H9 (cell line): Measurements from ENCODE around the gene IGFBP4. TPM values are rescaled to one million over a fixed set of nuclear protein-coding genes. Genes with fewer than 3 reads are reported as not detected.

Experiments
- DNase-seq: peaks from one replicate; pipeline ENCODE4 v3.0.0-alpha.2; 2017
- H2AFZ ChIP-seq: one replicate; pipeline ENCODE4 v1.6.1; 2013; ENCODE audit warnings: mild to moderate bottlenecking, low read length, control low read depth, moderate library complexity
- H2AK5ac ChIP-seq: 2 replicates; pipeline ENCODE4 v1.6.1; 2013; ENCODE audit warnings: low read length, control low read depth, mixed read lengths; ENCODE audit not compliant: insufficient read length
- H2BK120ac ChIP-seq: one replicate; pipeline ENCODE4 v1.6.1; 2013; ENCODE audit warnings: low read depth, mild to moderate bottlenecking, low read length, control low read depth, inconsistent platforms; ENCODE audit not compliant: poor library complexity, severe bottlenecking
- H2BK12ac ChIP-seq: 2 replicates; pipeline ENCODE4 v1.6.1; 2013; ENCODE audit warnings: low read length, control low read depth, mixed read lengths, low read depth; ENCODE audit not compliant: insufficient read length
- H2BK15ac ChIP-seq: 2 replicates; pipeline ENCODE4 v1.6.1; 2013; ENCODE audit warnings: low read depth, low read length, control low read depth
- H2BK20ac ChIP-seq: one replicate; pipeline ENCODE4 v1.6.1; 2013; ENCODE audit warnings: low read depth, mild to moderate bottlenecking, low read length, control low read depth, inconsistent platforms; ENCODE audit not compliant: poor library complexity, severe bottlenecking
- H2BK5ac ChIP-seq: 2 replicates; pipeline ENCODE4 v1.6.1; 2013; ENCODE audit warnings: low read length, control low read depth, mixed read lengths; ENCODE audit not compliant: insufficient read length
- H3K14ac ChIP-seq: 2 replicates; pipeline ENCODE4 v1.6.1; 2013; ENCODE audit warnings: low read length, control low read depth; ENCODE audit not compliant: insufficient read depth
- H3K18ac ChIP-seq: 2 replicates; pipeline ENCODE4 v1.6.1; 2013; ENCODE audit warnings: low read depth, mild to moderate bottlenecking, mixed read lengths, low read length, control low read depth; ENCODE audit not compliant: insufficient read length
- H3K23ac ChIP-seq: 2 replicates; pipeline ENCODE4 v1.6.1; 2013; ENCODE audit warnings: low read length, control low read depth, mixed read lengths, low read depth; ENCODE audit not compliant: insufficient read length
- H3K23me2 ChIP-seq: 2 replicates; pipeline ENCODE4 v1.6.1; 2013; ENCODE audit warnings: low read depth, mild to moderate bottlenecking, mixed read lengths, low read length, control low read depth; ENCODE audit not compliant: insufficient read length, poor library complexity, severe bottlenecking
- H3K27ac ChIP-seq: 2 replicates; pipeline ENCODE4 v1.5.1; 2013; ENCODE audit warnings: low read length, control low read depth, mixed read lengths, low read depth; ENCODE audit not compliant: insufficient read length
- H3K27me3 ChIP-seq: 2 replicates; pipeline ENCODE4 v1.6.1; 2013; ENCODE audit warnings: low read length, control low read depth, inconsistent platforms; ENCODE audit not compliant: insufficient read depth
- H3K4ac ChIP-seq: 2 replicates; pipeline ENCODE4 v1.6.1; 2013; ENCODE audit warnings: low read depth, mild to moderate bottlenecking, control low read depth, inconsistent platforms, low read length, moderate library complexity
- H3K4me1 ChIP-seq: 2 replicates; pipeline ENCODE4 v1.6.1; 2013; ENCODE audit warnings: low read length, control low read depth, inconsistent platforms; ENCODE audit not compliant: insufficient read depth
- H3K4me2 ChIP-seq: 2 replicates; pipeline ENCODE4 v1.6.1; 2013; ENCODE audit warnings: low read length, control low read depth, mixed read lengths; ENCODE audit not compliant: insufficient read length, insufficient read depth
- H3K56ac ChIP-seq: 2 replicates; pipeline ENCODE4 v1.6.1; 2013; ENCODE audit warnings: low read depth, mild to moderate bottlenecking, mixed read lengths, low read length, control low read depth; ENCODE audit not compliant: insufficient read length
- H3K79me1 ChIP-seq: 2 replicates; pipeline ENCODE4 v1.6.1; 2013; ENCODE audit warnings: low read depth, mild to moderate bottlenecking, moderate library complexity, low read length, control low read depth, inconsistent platforms; ENCODE audit not compliant: insufficient read depth, poor library complexity, severe bottlenecking
- H3K79me2 ChIP-seq: 2 replicates; pipeline ENCODE4 v1.6.1; 2013; ENCODE audit warnings: low read length, control low read depth, inconsistent platforms; ENCODE audit not compliant: insufficient read depth
- H3K9ac ChIP-seq: 2 replicates; pipeline ENCODE4 v1.6.1; 2013; ENCODE audit warnings: low read length, control low read depth, mixed read lengths; ENCODE audit not compliant: insufficient read length; ENCODE audit errors: extremely low read depth
- H3K9me3 ChIP-seq: one replicate; pipeline ENCODE4 v1.6.1; 2013; ENCODE audit warnings: low read depth, low read length, inconsistent platforms; ENCODE audit not compliant: control insufficient read depth
- H3T11ph ChIP-seq: one replicate; pipeline ENCODE4 v1.6.1; 2013; ENCODE audit warnings: mild to moderate bottlenecking, low read length, control low read depth, inconsistent platforms
- H4K20me1 ChIP-seq: one replicate; pipeline ENCODE4 v1.6.1; 2013; ENCODE audit not compliant: control insufficient read depth, insufficient read length, insufficient read depth
- H4K5ac ChIP-seq: 2 replicates; pipeline ENCODE4 v1.6.1; 2013; ENCODE audit warnings: low read depth, mild to moderate bottlenecking, mixed read lengths, low read length, control low read depth; ENCODE audit not compliant: insufficient read length
- H4K8ac ChIP-seq: replicated peaks from 2 replicates; pipeline ENCODE4 v1.6.1; 2013; ENCODE audit warnings: low read length, control low read depth, mixed read lengths, low read depth; ENCODE audit not compliant: insufficient read length
- H4K91ac ChIP-seq: 2 replicates; pipeline ENCODE4 v1.6.1; 2013; ENCODE audit warnings: low read depth, mild to moderate bottlenecking, moderate library complexity, mixed read lengths, low read length, control low read depth; ENCODE audit not compliant: insufficient read length
- H3K27ac Mint-ChIP-seq, 3 experiments: 2 replicates in 2 of 3; 3 replicates in 1 of 3; pipeline ENCODE4 v1.8.0; 2020 to 2021; ENCODE audit warnings: mixed read lengths in 3 of 3, mild to moderate bottlenecking in 1 of 3, moderate library complexity in 1 of 3
- H3K27me3 Mint-ChIP-seq: 2 replicates; pipeline ENCODE4 v1.8.0; 2021; ENCODE audit warnings: low read depth, mild to moderate bottlenecking, moderate library complexity, mixed read lengths
- H3K36me3 Mint-ChIP-seq, 3 experiments: 2 replicates in 2 of 3; 3 replicates in 1 of 3; pipeline ENCODE4 v1.8.0; 2020 to 2021; ENCODE audit warnings: low read depth in 3 of 3, mixed read lengths in 3 of 3; ENCODE audit not compliant: insufficient read depth in 1 of 3
- H3K4me1 Mint-ChIP-seq, 2 experiments: 2 replicates each; pipeline ENCODE4 v1.8.0; 2020; ENCODE audit warnings: mixed read lengths in 2 of 2
- H3K4me3 Mint-ChIP-seq, 2 experiments: 2 replicates in 1 of 2; 3 replicates in 1 of 2; pipeline ENCODE4 v1.8.0; 2020 to 2021; ENCODE audit warnings: mild to moderate bottlenecking in 2 of 2, mixed read lengths in 2 of 2, moderate library complexity in 1 of 2
- H3K9me3 Mint-ChIP-seq, 2 experiments: 2 replicates in 1 of 2; 3 replicates in 1 of 2; pipeline ENCODE4 v1.8.0; 2020; ENCODE audit warnings: mild to moderate bottlenecking in 2 of 2, mixed read lengths in 2 of 2, moderate library complexity in 1 of 2
- WGBS: extraction: QIAGEN DNeasy Blood & Tissue Kit; methylation state at CpG from one replicate; pipeline ENCODE4 v1.1.7; 2013; ENCODE audit warnings: missing lambda C conversion rate, low lambda C conversion rate, mixed read lengths; ENCODE audit not compliant: insufficient read length; ENCODE audit errors: extremely low coverage; 5-methylcytosine and 5-hydroxymethylcytosine counted together
- total RNA-seq: library from RNA; stranded (reverse); gene quantifications from 2 replicates; pipeline ENCODE4 v1.2.1, GENCODE V29; 2021
- TF ChIP-seq, protein P1 (sequence below): fragments of 200-600 bp; sonication (generic); conservative IDR thresholded peaks from 3 replicates; pipeline ENCODE4 v1.8.0; 2021; ENCODE audit warnings: antibody characterized with exemption, mild to moderate bottlenecking

Gene IGFBP4
- total RNA-seq, 1 experiment from 2014 or later, result 49.9 TPM

GRCh38 chr17:40447806-40448205 is 4.6 kb downstream of the IGFBP4 start:
- peaks cover 1 to 12% (median 1%) of the 10 kb centered on the region in 3 experiments; a peak in 6 of 7 replicates for H3K36me3 Mint-ChIP-seq
- H2BK12ac ChIP-seq, result no peak overlapping the region
- no peak overlapping the region for H3T11ph ChIP-seq
- no peak overlapping the region for H2AFZ ChIP-seq
- H3K9me3 ChIP-seq, result no peaks in the 10 kb centered on the region
- no peak overlapping the region for H4K8ac ChIP-seq
- H3K27ac Mint-ChIP-seq, result peak overlapping the region in 1 of 3 experiments; percentile 40; a peak in 2 of 7 replicates
- peak overlapping the region in 1 of 2 experiments; percentile 18; a peak in 1 of 5 replicates for H3K4me3 Mint-ChIP-seq
- no peak overlapping the region for H2BK20ac ChIP-seq
- peaks cover 12% of the 10 kb centered on the region for H3K27me3 Mint-ChIP-seq
- peaks cover 17% of the 10 kb centered on the region for H3K23me2 ChIP-seq
- no peak overlapping the region for H3K14ac ChIP-seq
- H3K4me1 ChIP-seq, result peaks cover 9% of the 10 kb centered on the region
- peaks cover 34 to 37% of the 10 kb centered on the region in 2 experiments for H3K4me1 Mint-ChIP-seq
- H3K4me2 ChIP-seq, result no peak overlapping the region
- H3K18ac ChIP-seq, result no peak overlapping the region
- TF ChIP-seq, protein P1, sequence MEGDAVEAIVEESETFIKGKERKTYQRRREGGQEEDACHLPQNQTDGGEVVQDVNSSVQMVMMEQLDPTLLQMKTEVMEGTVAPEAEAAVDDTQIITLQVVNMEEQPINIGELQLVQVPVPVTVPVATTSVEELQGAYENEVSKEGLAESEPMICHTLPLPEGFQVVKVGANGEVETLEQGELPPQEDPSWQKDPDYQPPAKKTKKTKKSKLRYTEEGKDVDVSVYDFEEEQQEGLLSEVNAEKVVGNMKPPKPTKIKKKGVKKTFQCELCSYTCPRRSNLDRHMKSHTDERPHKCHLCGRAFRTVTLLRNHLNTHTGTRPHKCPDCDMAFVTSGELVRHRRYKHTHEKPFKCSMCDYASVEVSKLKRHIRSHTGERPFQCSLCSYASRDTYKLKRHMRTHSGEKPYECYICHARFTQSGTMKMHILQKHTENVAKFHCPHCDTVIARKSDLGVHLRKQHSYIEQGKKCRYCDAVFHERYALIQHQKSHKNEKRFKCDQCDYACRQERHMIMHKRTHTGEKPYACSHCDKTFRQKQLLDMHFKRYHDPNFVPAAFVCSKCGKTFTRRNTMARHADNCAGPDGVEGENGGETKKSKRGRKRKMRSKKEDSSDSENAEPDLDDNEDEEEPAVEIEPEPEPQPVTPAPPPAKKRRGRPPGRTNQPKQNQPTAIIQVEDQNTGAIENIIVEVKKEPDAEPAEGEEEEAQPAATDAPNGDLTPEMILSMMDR, result no peak
- H3K79me1 ChIP-seq, result no peaks in the 10 kb centered on the region
- H3K56ac ChIP-seq, result no peak overlapping the region
- no peaks in the 10 kb centered on the region; the same call in 1 of the 2 replicates for H3K79me2 ChIP-seq
- no peak overlapping the region for H3K23ac ChIP-seq
- H3K27ac ChIP-seq, result no peak overlapping the region
- H3K4ac ChIP-seq, result no peak overlapping the region
- no CpG with 5 or more reads among the region's 4 CpGs for WGBS
- no peaks in the 10 kb centered on the region for H4K20me1 ChIP-seq
- H4K91ac ChIP-seq, result no peak overlapping the region
- H3K9me3 Mint-ChIP-seq, result no peaks in the 10 kb centered on the region
- H2BK15ac ChIP-seq, result no peak overlapping the region
- no peak overlapping the region for H2AK5ac ChIP-seq
- no peak overlapping the region for H4K5ac ChIP-seq
- H2BK5ac ChIP-seq, result no peak overlapping the region
- no peak for DNase-seq
- H3K27me3 ChIP-seq, result no peaks in the 10 kb centered on the region
- H3K9ac ChIP-seq, result no peak overlapping the region
- H2BK120ac ChIP-seq, result no peak overlapping the region
